A549 (cell line): ENCODE measurements around the gene ST6GALNAC2. TPM values are rescaled to one million over a fixed set of nuclear protein-coding genes. Genes with fewer than 3 reads are reported as not detected.
A peak's percentile ranks its signal among the peaks of the same experiment; 100 is the strongest.

Experiments used
- ATAC-seq, 2 experiments: fragments of 200-7000 bp in 1 of 2; fragments of >200 bp in 1 of 2; cut with Nextera tagmentation in 1 of 2; cut with Tn5 transposase in 1 of 2; 3 replicates each; pipeline versions ENCODE4 v1.8.0 to v1.9.1; 2018 to 2020; ENCODE audit warnings: mild to moderate bottlenecking in 1 of 2, moderate library complexity in 1 of 2
- CTCF ChIA-PET: fragments of 300-600 bp; sonication (Branson Sonifier 250); formaldehyde crosslinking; extraction: SDS; loops from one replicate; lab custom pipeline; 2021; ENCODE audit warnings: antibody characterized with exemption, inconsistent platforms; lab: Yijun Ruan, JAX
- POLR2A ChIA-PET: fragments of 350-600 bp; formaldehyde crosslinking; extraction: SDS; loops from one replicate; lab custom pipeline; 2021; ENCODE audit warnings: antibody characterized with exemption, inconsistent platforms; lab: Yijun Ruan, JAX
- DNase-seq, 2 experiments: peaks; one replicate each; pipeline versions ENCODE4 v3.0.0 to v3.0.0-alpha.2; 2011 to 2016; ENCODE audit warnings: low read depth in 1 of 2, low spot score in 1 of 2
- FAIRE-seq: peaks from 2 replicates; lab custom pipeline; 2011; peaks lifted over from hg19 to GRCh38; lab: Jason Lieb, UNC
- H3K27ac ChIP-seq, 2 experiments: fragments of >200 bp; sonication (Bioruptor Twin); formaldehyde crosslinking; 3 replicates each; pipeline ENCODE4 v1.5.1; 2016 to 2017
- H3K4me1 ChIP-seq: fragments of >200 bp; sonication (Bioruptor Twin); formaldehyde crosslinking; 3 replicates; pipeline ENCODE4 v1.6.1; 2016
- H3K4me2 ChIP-seq: fragments of >200 bp; sonication (Bioruptor Twin); formaldehyde crosslinking; 3 replicates; pipeline ENCODE4 v1.6.1; 2016
- H3K4me3 ChIP-seq: fragments of >200 bp; sonication (Bioruptor Twin); formaldehyde crosslinking; 3 replicates; pipeline ENCODE4 v1.5.1; 2016
- H3K9me3 ChIP-seq: fragments of >200 bp; sonication (Bioruptor Twin); formaldehyde crosslinking; 3 replicates; pipeline ENCODE4 v1.6.1; 2016
- BCL3 ChIP-seq: fragments of >200 bp; sonication (Bioruptor Twin); formaldehyde crosslinking; IDR thresholded peaks from 3 replicates; pipeline ENCODE4 v1.6.1; 2016
- BHLHE40 ChIP-seq: IDR thresholded peaks from 2 replicates; pipeline ENCODE4 v1.6.1; 2012; ENCODE audit warnings: low read depth, low read length, inconsistent platforms
- CBX2 ChIP-seq: fragments of 200-600 bp; sonication (generic); IDR thresholded peaks from 2 replicates; pipeline ENCODE4 v1.6.1; 2016; ENCODE audit warnings: low read depth, mild to moderate bottlenecking, borderline replicate concordance
- CBX8 ChIP-seq: fragments of 200-600 bp; sonication (generic); IDR thresholded peaks from 2 replicates; pipeline ENCODE4 v1.6.1; 2016
- CHD2 ChIP-seq: fragments of 150-350 bp; IDR thresholded peaks from 2 replicates; pipeline ENCODE4 v1.6.1; 2014; ENCODE audit warnings: low read length; ENCODE audit not compliant: partially characterized antibody
- CHD4 ChIP-seq: fragments of 200-600 bp; sonication (generic); IDR thresholded peaks from 2 replicates; pipeline ENCODE4 v1.6.1; 2016; ENCODE audit warnings: antibody characterized with exemption, mild to moderate bottlenecking, borderline replicate concordance
- E2F6 ChIP-seq: IDR thresholded peaks from 2 replicates; pipeline ENCODE4 v1.6.1; 2012; ENCODE audit warnings: low read depth, borderline replicate concordance
- FOSB ChIP-seq: fragments of 250-450 bp; sonication (Bioruptor Pico); IDR thresholded peaks from 2 replicates; pipeline ENCODE4 v1.5.0; 2020; ENCODE audit warnings: mild to moderate bottlenecking, moderate library complexity
- FOSL2 ChIP-seq, 2 experiments: fragments of 450-650 bp in 1 of 2; fragments of >200 bp in 1 of 2; sonication (Bioruptor Twin) in 1 of 2; formaldehyde crosslinking; IDR thresholded peaks; 2 replicates each; pipeline versions ENCODE4 v1.5.0 to v1.6.1; 2016 to 2020; ENCODE audit warnings: mild to moderate bottlenecking in 1 of 2, moderate library complexity in 1 of 2
- FOXS1 ChIP-seq: fragments of 250-450 bp; sonication (Bioruptor Pico); IDR thresholded peaks from 2 replicates; pipeline ENCODE4 v1.5.0; 2020; ENCODE audit warnings: mild to moderate bottlenecking, moderate library complexity
- GATA3 ChIP-seq: IDR thresholded peaks from 2 replicates; pipeline ENCODE4 v1.6.1; 2012; ENCODE audit warnings: borderline replicate concordance
- HDAC2 ChIP-seq: fragments of 200-600 bp; sonication (generic); IDR thresholded peaks from 2 replicates; pipeline ENCODE4 v1.6.1; 2016
- HEYL ChIP-seq: fragments of 250-450 bp; sonication (Bioruptor Pico); IDR thresholded peaks from 2 replicates; pipeline ENCODE4 v1.8.0; 2021; ENCODE audit warnings: mild to moderate bottlenecking, moderate library complexity
- HMGXB4 ChIP-seq: fragments of 250-450 bp; sonication (Bioruptor Pico); IDR thresholded peaks from 2 replicates; pipeline ENCODE4 v1.5.0; 2021; ENCODE audit warnings: mild to moderate bottlenecking, moderate library complexity, borderline replicate concordance
- HOXA7 ChIP-seq: fragments of 250-450 bp; sonication (Bioruptor Pico); IDR thresholded peaks from 2 replicates; pipeline ENCODE4 v1.5.0; 2020; ENCODE audit warnings: mild to moderate bottlenecking, moderate library complexity
- HOXB13 ChIP-seq: fragments of 250-450 bp; sonication (Bioruptor Pico); IDR thresholded peaks from 2 replicates; pipeline ENCODE4 v1.5.0; 2020; ENCODE audit warnings: low read depth, mild to moderate bottlenecking, moderate library complexity
- JUN ChIP-seq, 2 experiments: fragments of >200 bp; sonication (Bioruptor Twin); formaldehyde crosslinking; IDR thresholded peaks; 2 replicates in 1 of 2; 3 replicates in 1 of 2; pipeline ENCODE4 v1.6.1; 2016 to 2017
- JUNB ChIP-seq: fragments of >200 bp; sonication (Bioruptor Twin); formaldehyde crosslinking; IDR thresholded peaks from 2 replicates; pipeline ENCODE4 v1.6.1; 2016
- KDM5A ChIP-seq: fragments of 200-600 bp; sonication (generic); IDR thresholded peaks from 2 replicates; pipeline ENCODE4 v1.6.1; 2016; ENCODE audit warnings: antibody characterized with exemption, mild to moderate bottlenecking
- MYC ChIP-seq: IDR thresholded peaks from 2 replicates; pipeline ENCODE4 v1.6.1; 2012; ENCODE audit warnings: mild to moderate bottlenecking, inconsistent platforms, low read length, improper control_type of control experiment, borderline replicate concordance
- NFE2L2 ChIP-seq: fragments of 150-350 bp; conservative IDR thresholded peaks from 2 replicates; pipeline ENCODE4 v1.6.1; 2014; ENCODE audit warnings: low read length
- NPAS2 ChIP-seq: fragments of 250-450 bp; sonication (Bioruptor Pico); IDR thresholded peaks from 2 replicates; pipeline ENCODE4 v1.8.0; 2022; ENCODE audit warnings: mild to moderate bottlenecking, moderate library complexity, borderline replicate concordance
- NR3C1 ChIP-seq: fragments of >200 bp; sonication (Bioruptor Twin); formaldehyde crosslinking; IDR thresholded peaks from 3 replicates; pipeline ENCODE4 v1.6.1; 2017
- PBX3 ChIP-seq: IDR thresholded peaks from 2 replicates; pipeline ENCODE4 v1.6.1; 2012
- POLR2AphosphoS2 ChIP-seq: conservative IDR thresholded peaks from 2 replicates; pipeline ENCODE4 v1.6.1; 2012; ENCODE audit warnings: low read length, improper control_type of control experiment, inconsistent platforms
- REST ChIP-seq: fragments of 200-600 bp; sonication (generic); IDR thresholded peaks from 2 replicates; pipeline ENCODE4 v1.6.1; 2016; ENCODE audit warnings: antibody characterized with exemption, mild to moderate bottlenecking, moderate library complexity
- RFX5 ChIP-seq: fragments of 450-650 bp; IDR thresholded peaks from 2 replicates; pipeline ENCODE4 v1.7.1; 2014; ENCODE audit warnings: antibody characterized with exemption, mild to moderate bottlenecking, moderate library complexity
- RNF2 ChIP-seq: fragments of 200-600 bp; sonication (generic); IDR thresholded peaks from 2 replicates; pipeline ENCODE4 v1.6.1; 2016; ENCODE audit warnings: low read depth, mild to moderate bottlenecking, antibody characterized with exemption, moderate library complexity, borderline replicate concordance
- USF2 ChIP-seq: fragments of 450-650 bp; IDR thresholded peaks from 2 replicates; pipeline ENCODE4 v1.6.1; 2014; ENCODE audit warnings: antibody characterized with exemption
- ZFP36 ChIP-seq: fragments of 450-650 bp; IDR thresholded peaks from 2 replicates; pipeline ENCODE4 v1.6.1; 2014; ENCODE audit warnings: borderline replicate concordance; ENCODE audit not compliant: partially characterized antibody
- WGBS: methylation state at CpG from one replicate; pipeline ENCODE4 v1.1.6; 2017; ENCODE audit errors: missing lambda C conversion rate; 5-methylcytosine and 5-hydroxymethylcytosine counted together
- polyA plus RNA-seq, 4 experiments: library from polyadenylated mRNA; depleted of rRNA in 3 of 4; stranded (reverse); fragments of >200 nt; fragmentation: RNase III in 1 of 4; extraction: RNeasy Plus Mini Kit Qiagen cat#74134 plus additional on column Dnase treatment in 1 of 4; gene quantifications; 2 replicates in 3 of 4; 3 replicates in 1 of 4; pipeline ENCODE4 v1.2.3, GENCODE V29; 2011 to 2017

ST6GALNAC2 gene
- polyA plus RNA-seq, 2 of the 4 experiments (the other 2 are of a cell fraction): 0.41 to 0.74 TPM

- peak overlapping the region; percentile 30 for H3K4me3 ChIP-seq
- ATAC-seq: peak; percentile 93 to 99
- FAIRE-seq: peak; percentile 100
- DNase-seq: peak; percentile 94 to 100
- no peaks in the 10 kb centered on the region for H3K9me3 ChIP-seq
- POLR2A ChIA-PET: interaction anchor here (1.1 to 2.0 kb wide), 2 partner anchors 11 to 17 kb away, joined by 4 to 21 read pairs; no protein-coding TSS in a partner anchor
- peak overlapping the region; percentile 79 to 86 for H3K27ac ChIP-seq
- H3K4me1 ChIP-seq: peaks cover 13% of the 10 kb centered on the region
- peak overlapping the region; percentile 84 for H3K4me2 ChIP-seq
- WGBS: 14% methylated on average over 22 of the region's 27 CpGs
- CTCF ChIA-PET: interaction anchor here (0.6 to 17.7 kb wide), 18 partner anchors 9 to 701 kb away, joined by 3 to 362 read pairs (median 6); no protein-coding TSS in a partner anchor
- TF ChIP-seq JUN (IDR thresholded peaks at IDR 0.05) (peak in 1 of 2 experiments; percentile 50; a peak in 2 of 5 replicates), HMGXB4 (CRISPR knock-in tag) (no peak), MYC (peak; percentile 36; the same call in 1 of the 2 replicates), E2F6 (no peak; the same call in 1 of the 2 replicates), RNF2 (no peak), HOXB13 (CRISPR knock-in tag) (no peak), PBX3 (no peak), CBX2 (no peak), BCL3 (0 out of 3 replicates have a peak, but pooled peaks have one; percentile 34), ZFP36 (no peak), USF2 (0 out of 2 replicates have a peak, but pooled peaks have one; percentile 14), NR3C1 (no peak), KDM5A (no peak), JUNB (no peak), FOXS1 (CRISPR knock-in tag) (no peak), RFX5 (peak; percentile 66; the same call in 1 of the 2 replicates), CHD2 (no peak), HEYL (CRISPR knock-in tag) (no peak), GATA3 (no peak), REST (no peak), FOSB (CRISPR knock-in tag) (no peak), CBX8 (no peak), CHD4 (no peak), HDAC2 (no peak), BHLHE40 (no peak), NPAS2 (CRISPR knock-in tag) (no peak), NFE2L2 (no peak), POLR2AphosphoS2 (no peak), HOXA7 (no peak), FOSL2 (IDR thresholded peaks at IDR 0.05) (no peak), FOSL2 (CRISPR knock-in tag; IDR thresholded peaks at IDR 0.05) (peak; percentile 44; the same call in 1 of the 2 replicates)
Observed at GRCh38 chr17:76540381-76541300, 45.0 kb downstream of the ST6GALNAC2 start.
